Ammon's horn (tissue), 1 donor: Measurements from ENCODE around the gene IPO9.
"Not testable (repeated sequence)": the region's sequence is repeated elsewhere in the genome, so short reads cannot be mapped to it uniquely, and the experiment has no call there.

ENCODE experiments used
- DNase-seq: peaks from one replicate; pipeline ENCODE4 v3.0.0-alpha.2; 2016; ENCODE audit warnings: low spot score

Gene IPO9

GRCh38 chr1:201889090-201889968 is 60.4 kb downstream of the IPO9 start:
- no peak for DNase-seq

- no peak for DNase-seq
Measured at GRCh38 chr1:201890223-201890622, 61.3 kb downstream of the IPO9 start.

- DNase-seq = no peak
Measured at GRCh38 chr1:201890806-201891450, 62.0 kb downstream of the IPO9 start.

GRCh38 chr1:201891451-201892045 is 62.6 kb downstream of the IPO9 start:
- DNase-seq = no peak

- DNase-seq = no peak
Measured at GRCh38 chr1:201892211-201892610, 63.3 kb downstream of the IPO9 start.

GRCh38 chr1:201893431-201893830 is 64.5 kb downstream of the IPO9 start:
- no peak for DNase-seq

GRCh38 chr1:201894343-201895119 is 65.6 kb downstream of the IPO9 start:
- no peak for DNase-seq

GRCh38 chr1:201895120-201895665 is 66.2 kb downstream of the IPO9 start:
- no peak for DNase-seq

- DNase-seq = peak; percentile 89
Measured at GRCh38 chr1:201895913-201896807, 67.2 kb downstream of the IPO9 start.

- no peak for DNase-seq
Measured at GRCh38 chr1:201896951-201897391, 68.0 kb downstream of the IPO9 start.

- no peak for DNase-seq
Measured at GRCh38 chr1:201898240-201898894, 69.4 kb downstream of the IPO9 start.

- no peak for DNase-seq
Measured at GRCh38 chr1:201898992-201899391, 70.0 kb downstream of the IPO9 start.

GRCh38 chr1:201899683-201900429 is 70.9 kb downstream of the IPO9 start:
- DNase-seq = no peak

- DNase-seq = no peak
Measured at GRCh38 chr1:201900476-201900875, 71.5 kb downstream of the IPO9 start.

GRCh38 chr1:201901036-201901435 is 72.1 kb downstream of the IPO9 start:
- DNase-seq = not testable (repeated sequence)

GRCh38 chr1:201902198-201902597 is 73.2 kb downstream of the IPO9 start:
- no peak for DNase-seq

- DNase-seq = no peak
Measured at GRCh38 chr1:201903135-201903534, 74.2 kb downstream of the IPO9 start.

GRCh38 chr1:201904579-201904978 is 75.6 kb downstream of the IPO9 start:
- no peak for DNase-seq

GRCh38 chr1:201905234-201905890 is 76.4 kb downstream of the IPO9 start:
- no peak for DNase-seq
